Panc1 (cell line): ENCODE measurements around the gene PLAAT1. TPM values are rescaled to one million over a fixed set of nuclear protein-coding genes. Genes with fewer than 3 reads are reported as not detected.

ENCODE experiments used
- ATAC-seq: fragments of 200-7000 bp; cut with Tn5 transposase; 2 replicates; pipeline ENCODE4 v1.9.1; 2020; ENCODE audit warnings: mild to moderate bottlenecking, moderate library complexity
- BruUV-seq: library from RNA; stranded (reverse); fragments of 400-500 nt; replicated peaks from 2 replicates; lab custom pipeline; 2021; lab: Mats Ljungman, UMichigan
- CTCF ChIA-PET: fragments of 300-600 bp; sonication (Branson Sonifier 250); formaldehyde crosslinking; loops from one replicate; lab custom pipeline; 2022; ENCODE audit warnings: antibody characterized with exemption; lab: Charles Lee
- POLR2A ChIA-PET: fragments of 300-600 bp; sonication (Branson Sonifier 250); formaldehyde crosslinking; loops from one replicate; lab custom pipeline; 2022; ENCODE audit warnings: antibody characterized with exemption; lab: Charles Lee
- DNase-seq: peaks from one replicate; pipeline ENCODE4 v3.0.0-alpha.2; 2010; ENCODE audit warnings: low read depth, low spot score
- H3K27ac ChIP-seq: 2 replicates; pipeline ENCODE4 v1.5.1; 2011; ENCODE audit warnings: mild to moderate bottlenecking, low read length, inconsistent platforms
- H3K27me3 ChIP-seq: fragments of 200-500 bp; sonication (Bioruptor generic); 2 replicates; pipeline ENCODE4 v1.6.0; 2014; ENCODE audit warnings: low read length, inconsistent platforms; ENCODE audit not compliant: control insufficient read depth, insufficient read depth
- H3K36me3 ChIP-seq: fragments of 200-500 bp; sonication (Bioruptor generic); 2 replicates; pipeline ENCODE4 v1.5.1; 2014; ENCODE audit warnings: inconsistent platforms, mild to moderate bottlenecking, low read length, moderate library complexity; ENCODE audit not compliant: control insufficient read depth, insufficient read depth
- H3K4me1 ChIP-seq: 2 replicates; pipeline ENCODE4 v1.5.1; 2011; ENCODE audit warnings: inconsistent platforms, mild to moderate bottlenecking, low read length, moderate library complexity; ENCODE audit not compliant: control insufficient read depth, insufficient read depth
- H3K4me3 ChIP-seq, 2 experiments: 2 replicates each; pipeline ENCODE4 v1.5.1; 2011 to 2012; ENCODE audit warnings: low read depth in 2 of 2, low read length in 2 of 2, mild to moderate bottlenecking in 2 of 2, inconsistent platforms in 1 of 2, moderate library complexity in 1 of 2
- H3K9me3 ChIP-seq: fragments of 200-500 bp; sonication (Bioruptor generic); 2 replicates; pipeline ENCODE4 v1.5.1; 2014; ENCODE audit warnings: low read depth, mild to moderate bottlenecking, inconsistent platforms, low read length, moderate library complexity; ENCODE audit not compliant: control insufficient read depth, insufficient read depth
- CTCF ChIP-seq: fragments of 450-650 bp; IDR thresholded peaks from 2 replicates; pipeline ENCODE4 v1.5.1; 2017; ENCODE audit warnings: mild to moderate bottlenecking
- POLR2AphosphoS5 ChIP-seq: IDR thresholded peaks from 2 replicates; pipeline ENCODE4 v1.6.1; 2012; ENCODE audit warnings: mild to moderate bottlenecking, low read depth, low read length, moderate library complexity
- REST ChIP-seq, 2 experiments: IDR thresholded peaks; 2 replicates each; pipeline ENCODE4 v1.6.1; 2011 to 2012; ENCODE audit warnings: low read depth in 2 of 2, control low read depth in 1 of 2, low read length in 1 of 2, mild to moderate bottlenecking in 1 of 2, moderate library complexity in 1 of 2; ENCODE audit not compliant: insufficient read depth in 1 of 2
- SIN3A ChIP-seq: IDR thresholded peaks from 2 replicates; pipeline ENCODE4 v1.6.1; 2012; ENCODE audit warnings: low read depth, mild to moderate bottlenecking, low read length, moderate library complexity, borderline replicate concordance; ENCODE audit not compliant: insufficient read depth
- TCF7L2 ChIP-seq: IDR thresholded peaks from 2 replicates; pipeline ENCODE4 v1.6.1; 2011; ENCODE audit warnings: mild to moderate bottlenecking, low read depth, low read length, inconsistent platforms
- in situ Hi-C: cut with HindIII; loops from 2 replicates; pipeline ENCODE4 v1.10.0; 2016; ENCODE audit warnings: low sequenced_read_pairs, low pct_unique_long_range_greater_than_20kb
- intact Hi-C: fragments of 100-400 bp; cut with micrococcal nuclease; formaldehyde crosslinking; loops from one replicate; pipeline ENCODE4 v1.10.0; 2022; ENCODE audit not compliant: unreplicated experiment
- total RNA-seq: library from RNA; stranded (reverse); gene quantifications from one replicate; pipeline ENCODE4 v1.2.1, GENCODE V29; 2021; ENCODE audit not compliant: unreplicated experiment

Gene PLAAT1
- total RNA-seq, 1 experiment from 2014 or later, result 3.9 TPM

GRCh38 chr3:193271101-193271840 is 30.2 kb downstream of the PLAAT1 start:
- H3K4me1 ChIP-seq, result no peaks in the 10 kb centered on the region
- TF ChIP-seq TCF7L2 (no peak), REST (IDR thresholded peaks at IDR 0.05; ENCODE audit: insufficient read depth in 1 of 2, low read depth in 2 of 2, low read length in 1 of 2) (no peak), SIN3A (no peak), POLR2AphosphoS5 (no peak), CTCF (no peak)
- intact Hi-C loops (no loop called here), in situ Hi-C loops (no loop called here)
- no TSS peak for BruUV-seq
- H3K9me3 ChIP-seq, result no peaks in the 10 kb centered on the region
- no peak overlapping the region for H3K4me3 ChIP-seq
- H3K27me3 ChIP-seq, result no peaks in the 10 kb centered on the region
- POLR2A ChIA-PET, result no interaction called here
- H3K27ac ChIP-seq, result no peak overlapping the region
- CTCF ChIA-PET, result no interaction called here
- DNase-seq, result no peak
- no peaks in the 10 kb centered on the region for H3K36me3 ChIP-seq
- no peak for ATAC-seq

GRCh38 chr3:193292386-193292785 is 51.4 kb downstream of the PLAAT1 start:
- no peak for DNase-seq

More at GRCh38 chr3:193292386-193292785, 51.4 kb downstream of the PLAAT1 start:
- H3K4me3 ChIP-seq, result no peak overlapping the region
- CTCF ChIA-PET, result no interaction called here
- POLR2A ChIA-PET, result no interaction called here
- TF ChIP-seq TCF7L2 (no peak), CTCF (no peak), SIN3A (no peak), POLR2AphosphoS5 (no peak), REST (IDR thresholded peaks at IDR 0.05; ENCODE audit: insufficient read depth in 1 of 2, low read depth in 2 of 2, low read length in 1 of 2) (no peak)
- in situ Hi-C loops (no loop called here), intact Hi-C loops (no loop called here)
- H3K27ac ChIP-seq, result no peak overlapping the region
- BruUV-seq, result no TSS peak
- H3K27me3 ChIP-seq, result no peaks in the 10 kb centered on the region
- H3K9me3 ChIP-seq, result no peaks in the 10 kb centered on the region; the same call in 1 of the 2 replicates
- H3K4me1 ChIP-seq, result no peaks in the 10 kb centered on the region
- ATAC-seq, result no peak
- no peaks in the 10 kb centered on the region for H3K36me3 ChIP-seq
